Endodermal cell (in vitro differentiated cells): ENCODE data around the gene NDST1. TPM values are rescaled to one million over a fixed set of nuclear protein-coding genes. Genes with fewer than 3 reads are reported as not detected.
A peak's percentile ranks its signal among the peaks of the same experiment; 100 is the strongest.

Experiments used
- DNase-seq: peaks from one replicate; pipeline ENCODE4 v3.0.0-alpha.2; 2017
- H3K27ac ChIP-seq: 2 replicates; pipeline ENCODE4 v1.5.1; 2013; ENCODE audit warnings: mild to moderate bottlenecking, low read depth, low read length, moderate library complexity
- H3K27me3 ChIP-seq: 2 replicates; pipeline ENCODE4 v1.6.1; 2013; ENCODE audit warnings: mild to moderate bottlenecking, low read length, moderate library complexity; ENCODE audit not compliant: insufficient read depth, control insufficient read depth, poor library complexity, severe bottlenecking
- H3K36me3 ChIP-seq: 2 replicates; pipeline ENCODE4 v1.7.0; 2013; ENCODE audit warnings: mild to moderate bottlenecking, low read length, moderate library complexity; ENCODE audit not compliant: control insufficient read depth, insufficient read depth
- H3K4me1 ChIP-seq: one replicate; pipeline ENCODE4 v1.7.0; 2013; ENCODE audit warnings: low read length; ENCODE audit not compliant: control insufficient read depth, insufficient read depth
- H3K4me3 ChIP-seq: 2 replicates; pipeline ENCODE4 v1.5.1; 2013; ENCODE audit warnings: mild to moderate bottlenecking, low read length, moderate library complexity
- H3K9ac ChIP-seq: 2 replicates; pipeline ENCODE4 v1.6.1; 2013; ENCODE audit warnings: mild to moderate bottlenecking, low read length, moderate library complexity; ENCODE audit not compliant: poor library complexity, severe bottlenecking; ENCODE audit errors: extremely low read depth
- H3K9me3 ChIP-seq: 2 replicates; pipeline ENCODE4 v1.6.1; 2013; ENCODE audit warnings: mild to moderate bottlenecking, low read length, moderate library complexity; ENCODE audit not compliant: control insufficient read depth
- H3K27ac Mint-ChIP-seq: 2 replicates; pipeline ENCODE4 v1.8.0; 2020; ENCODE audit warnings: mixed read lengths
- H3K27me3 Mint-ChIP-seq: 2 replicates; pipeline ENCODE4 v1.8.0; 2021; ENCODE audit warnings: mild to moderate bottlenecking, mixed read lengths; ENCODE audit not compliant: insufficient read depth
- H3K36me3 Mint-ChIP-seq: 2 replicates; pipeline ENCODE4 v1.8.0; 2020; ENCODE audit warnings: low read depth, mixed read lengths
- H3K4me1 Mint-ChIP-seq: 2 replicates; pipeline ENCODE4 v1.8.0; 2020; ENCODE audit warnings: mixed read lengths
- H3K4me3 Mint-ChIP-seq: 2 replicates; pipeline ENCODE4 v1.8.0; 2020; ENCODE audit warnings: mild to moderate bottlenecking, moderate library complexity, mixed read lengths
- H3K9me3 Mint-ChIP-seq: 2 replicates; pipeline ENCODE4 v1.8.0; 2020; ENCODE audit warnings: mild to moderate bottlenecking, mixed read lengths
- WGBS, 2 experiments: methylation state at CpG; one replicate each; pipeline versions ENCODE4 v1.1.5 to v1.1.7; 2013; ENCODE audit warnings: missing lambda C conversion rate in 2 of 2, mixed read lengths in 1 of 2; ENCODE audit not compliant: insufficient coverage in 1 of 2, insufficient read length in 1 of 2; 5-methylcytosine and 5-hydroxymethylcytosine counted together
- total RNA-seq, 2 donors: library from RNA; stranded (reverse); fragmentation: NEBNext Ultra II Directional in 1 of 2; extraction: Animal tissue kit (Norgen Biotek cat#: 25700) in 1 of 2; gene quantifications; 2 replicates in 1 of 2; 3 replicates in 1 of 2; pipeline ENCODE4 v1.2.1, GENCODE V29; 2021
- TF ChIP-seq, protein P1 (sequence below): fragments of 200-600 bp; sonication (generic); conservative IDR thresholded peaks from 2 replicates; pipeline ENCODE4 v1.5.0; 2021; ENCODE audit warnings: antibody characterized with exemption, mild to moderate bottlenecking

NDST1 gene
- total RNA-seq, 2 donors from 2014 or later, result 53.3 to 71.7 TPM

DNA sequence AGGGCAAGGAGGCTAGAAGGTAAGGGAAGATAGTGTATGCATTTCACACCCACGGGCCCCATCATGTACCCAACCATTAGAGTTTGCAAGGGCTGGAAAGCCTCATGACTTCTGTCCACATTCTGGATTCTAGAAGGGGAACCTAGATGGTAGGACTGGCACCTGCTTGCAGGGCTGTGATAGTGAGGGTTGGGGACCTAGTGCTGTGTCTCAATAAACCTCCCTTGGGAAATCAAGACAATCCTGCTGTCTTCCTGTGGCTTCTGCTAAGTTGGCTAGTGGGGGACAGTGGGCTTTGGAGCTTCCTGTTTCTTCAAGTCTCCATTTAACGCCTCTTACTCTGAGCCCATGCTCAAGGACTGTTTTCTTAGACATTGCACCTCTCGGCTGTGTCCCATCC lies 88.9 kb downstream of the NDST1 start:
- Mint-ChIP-seq H3K4me1 (peaks cover 28% of the 10 kb centered on the region), H3K27ac (no peak overlapping the region), H3K27me3 (no peaks in the 10 kb centered on the region), H3K4me3 (no peak overlapping the region), H3K9me3 (no peaks in the 10 kb centered on the region), H3K36me3 (no peaks in the 10 kb centered on the region)
- Histone ChIP-seq H3K36me3 (no peaks in the 10 kb centered on the region), H3K4me3 (no peak overlapping the region), H3K9me3 (no peaks in the 10 kb centered on the region), H3K27ac (no peak overlapping the region), H3K4me1 (peaks cover 11% of the 10 kb centered on the region), H3K27me3 (no peaks in the 10 kb centered on the region), H3K9ac (no peak overlapping the region)
- WGBS, 2 experiments, result 93 to 100% methylated on average over 1 to 3 of the region's 3 CpGs
- TF ChIP-seq, protein P1, sequence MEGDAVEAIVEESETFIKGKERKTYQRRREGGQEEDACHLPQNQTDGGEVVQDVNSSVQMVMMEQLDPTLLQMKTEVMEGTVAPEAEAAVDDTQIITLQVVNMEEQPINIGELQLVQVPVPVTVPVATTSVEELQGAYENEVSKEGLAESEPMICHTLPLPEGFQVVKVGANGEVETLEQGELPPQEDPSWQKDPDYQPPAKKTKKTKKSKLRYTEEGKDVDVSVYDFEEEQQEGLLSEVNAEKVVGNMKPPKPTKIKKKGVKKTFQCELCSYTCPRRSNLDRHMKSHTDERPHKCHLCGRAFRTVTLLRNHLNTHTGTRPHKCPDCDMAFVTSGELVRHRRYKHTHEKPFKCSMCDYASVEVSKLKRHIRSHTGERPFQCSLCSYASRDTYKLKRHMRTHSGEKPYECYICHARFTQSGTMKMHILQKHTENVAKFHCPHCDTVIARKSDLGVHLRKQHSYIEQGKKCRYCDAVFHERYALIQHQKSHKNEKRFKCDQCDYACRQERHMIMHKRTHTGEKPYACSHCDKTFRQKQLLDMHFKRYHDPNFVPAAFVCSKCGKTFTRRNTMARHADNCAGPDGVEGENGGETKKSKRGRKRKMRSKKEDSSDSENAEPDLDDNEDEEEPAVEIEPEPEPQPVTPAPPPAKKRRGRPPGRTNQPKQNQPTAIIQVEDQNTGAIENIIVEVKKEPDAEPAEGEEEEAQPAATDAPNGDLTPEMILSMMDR, result no peak
- no peak for DNase-seq

DNA sequence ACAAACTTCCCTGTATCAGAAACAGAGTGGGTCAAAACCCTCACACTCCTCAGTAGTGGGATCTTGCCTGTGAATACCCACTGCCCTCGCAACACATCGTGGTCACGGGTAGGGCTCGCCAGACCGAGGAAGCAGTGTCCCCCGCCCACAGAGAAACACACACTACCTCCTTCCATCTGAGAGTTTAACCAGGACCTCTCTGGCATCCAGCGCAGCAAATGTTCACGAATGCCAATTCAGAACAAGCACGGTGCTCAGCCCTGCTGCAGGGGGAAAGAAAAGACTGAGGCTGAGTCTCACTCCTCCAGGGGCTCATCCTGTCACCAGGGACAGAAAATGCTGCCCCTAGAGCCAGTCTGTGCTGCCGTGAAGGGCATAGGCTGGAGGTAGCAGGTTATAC lies 90.1 kb downstream of the NDST1 start:
- Histone ChIP-seq H3K27me3 (no peaks in the 10 kb centered on the region), H3K4me1 (peaks cover 11% of the 10 kb centered on the region), H3K9ac (no peak overlapping the region), H3K36me3 (no peaks in the 10 kb centered on the region), H3K4me3 (no peak overlapping the region), H3K9me3 (no peaks in the 10 kb centered on the region), H3K27ac (no peak overlapping the region)
- Mint-ChIP-seq H3K36me3 (no peaks in the 10 kb centered on the region), H3K9me3 (no peaks in the 10 kb centered on the region), H3K4me1 (peaks cover 26% of the 10 kb centered on the region), H3K4me3 (no peak overlapping the region), H3K27me3 (no peaks in the 10 kb centered on the region), H3K27ac (no peak overlapping the region)
- 92 to 97% methylated on average over 7 to 10 of the region's 10 CpGs for WGBS, 2 experiments
- TF ChIP-seq, protein P1, result peak; percentile 14
- no peak for DNase-seq

DNA sequence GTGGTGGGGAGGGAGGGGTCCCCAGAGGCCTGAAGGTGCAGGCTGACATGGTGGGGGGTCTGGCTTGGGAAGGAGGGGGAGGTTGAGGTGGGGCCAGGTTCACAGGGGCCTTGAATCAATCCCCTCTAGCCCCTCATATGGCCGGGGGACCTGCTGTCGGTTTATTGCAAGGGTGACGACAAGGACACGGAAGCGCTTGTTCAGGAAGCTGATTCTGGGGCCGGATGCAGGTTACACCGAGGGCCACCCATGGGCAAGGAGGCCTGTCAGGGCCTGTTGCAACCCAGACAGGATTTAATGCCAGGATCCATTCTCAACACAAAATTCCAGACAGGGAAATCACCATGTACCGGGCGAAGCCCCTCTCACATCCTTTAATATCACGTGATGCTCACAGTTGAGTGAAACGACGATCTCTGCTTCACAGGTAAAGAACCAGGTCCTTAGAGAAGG lies 90.9 kb downstream of the NDST1 start:
- Mint-ChIP-seq H3K9me3 (no peaks in the 10 kb centered on the region), H3K27me3 (no peaks in the 10 kb centered on the region), H3K4me3 (no peak overlapping the region), H3K4me1 (peaks cover 24% of the 10 kb centered on the region), H3K27ac (no peak overlapping the region), H3K36me3 (no peaks in the 10 kb centered on the region)
- Histone ChIP-seq H3K9ac (no peak overlapping the region), H3K27me3 (no peaks in the 10 kb centered on the region), H3K4me3 (no peak overlapping the region), H3K4me1 (peaks cover 11% of the 10 kb centered on the region), H3K36me3 (no peaks in the 10 kb centered on the region), H3K27ac (no peak overlapping the region), H3K9me3 (no peaks in the 10 kb centered on the region)
- TF ChIP-seq, protein P1, result no peak
- DNase-seq, result no peak
- whole genome bisulfite sequencing, 2 experiments, result 92 to 96% methylated on average over 12 of the region's 12 CpGs
